Measurements from ENCODE around the gene TEPSIN. TPM values are rescaled to one million over a fixed set of nuclear protein-coding genes. Genes with fewer than 3 reads are reported as not detected.

Gene TEPSIN
- total RNA-seq, 1 donor from 2014 or later = 13.1 TPM

DNA sequence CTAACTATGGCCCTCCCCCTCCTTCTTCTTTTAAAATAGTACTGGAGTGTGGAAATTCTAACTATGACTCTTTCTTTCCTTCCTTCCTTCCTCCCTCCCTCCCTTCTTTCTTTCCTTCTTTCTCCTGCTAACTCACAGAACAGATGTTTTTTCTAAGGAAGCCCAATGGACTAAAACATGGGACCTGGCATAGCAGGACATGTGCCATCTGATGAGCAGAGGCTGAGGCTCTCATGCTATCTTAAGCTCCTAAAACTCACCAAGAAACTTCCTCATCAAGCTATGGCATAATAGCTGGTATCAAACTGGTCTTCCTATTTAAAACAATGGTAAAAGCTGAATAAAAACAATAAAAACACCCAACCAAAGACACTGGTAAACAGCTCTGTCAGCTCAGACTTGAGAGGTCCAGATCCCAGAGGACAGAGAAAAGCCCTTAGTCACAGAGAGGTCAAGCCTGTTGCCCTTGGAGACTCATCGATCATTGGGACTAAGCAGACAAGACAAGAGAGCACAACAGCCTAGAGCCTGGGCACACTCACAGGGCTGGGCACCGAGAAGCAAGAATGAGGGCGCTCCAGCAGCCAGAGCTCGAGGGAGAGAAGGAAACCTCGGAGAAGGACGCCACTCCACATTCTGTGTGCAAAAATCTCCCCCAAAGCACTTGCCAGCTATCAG lies 28.7 kb upstream of the TEPSIN start:
- no peak for ATAC-seq

- no peak for ATAC-seq
These were observed 26.7 kb upstream of the TEPSIN start for GRCh38 chr17:81265576-81265975.

GRCh38 chr17:81264640-81265039 lies 25.8 kb upstream of the TEPSIN start:
- no peak for ATAC-seq

DNA sequence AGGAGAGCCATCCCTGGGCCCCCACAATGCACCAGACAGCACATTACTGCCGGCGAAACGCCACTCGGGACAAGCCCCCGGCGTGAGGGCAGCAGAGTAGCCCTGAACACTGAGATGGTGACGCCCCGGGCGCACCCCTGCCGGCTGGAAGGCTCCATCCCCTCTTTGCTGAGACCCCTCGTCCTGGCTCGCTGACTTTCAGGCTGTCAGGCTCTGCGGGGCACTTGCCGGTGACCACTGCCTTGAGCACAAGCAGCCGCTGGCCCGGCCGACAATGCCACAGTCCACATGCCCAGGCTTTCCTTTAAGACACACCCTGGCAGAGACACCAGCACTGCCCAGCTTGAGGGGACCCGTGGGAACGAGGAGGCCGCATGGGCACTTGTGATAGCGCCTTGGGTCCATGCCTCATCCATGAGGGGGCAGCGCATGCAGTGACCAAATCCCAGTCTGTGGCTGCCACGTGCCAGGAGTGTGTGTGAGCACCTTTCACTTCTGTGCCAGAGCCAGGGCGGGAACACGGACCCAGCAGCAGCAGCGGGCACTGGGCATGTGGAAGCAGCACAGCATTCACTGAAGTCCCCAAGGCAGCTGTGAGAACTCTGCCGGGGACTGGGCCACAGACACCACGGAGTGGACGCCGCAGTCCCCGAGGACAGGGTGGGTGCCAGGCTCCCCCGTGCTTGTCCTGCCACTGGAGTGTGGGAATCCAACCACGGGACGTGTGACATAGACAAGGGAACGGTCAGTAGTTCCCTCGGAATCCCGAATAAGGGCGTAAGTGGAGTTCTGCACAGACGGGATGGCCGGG lies 24.7 kb upstream of the TEPSIN start:
- ATAC-seq = no peak

DNA sequence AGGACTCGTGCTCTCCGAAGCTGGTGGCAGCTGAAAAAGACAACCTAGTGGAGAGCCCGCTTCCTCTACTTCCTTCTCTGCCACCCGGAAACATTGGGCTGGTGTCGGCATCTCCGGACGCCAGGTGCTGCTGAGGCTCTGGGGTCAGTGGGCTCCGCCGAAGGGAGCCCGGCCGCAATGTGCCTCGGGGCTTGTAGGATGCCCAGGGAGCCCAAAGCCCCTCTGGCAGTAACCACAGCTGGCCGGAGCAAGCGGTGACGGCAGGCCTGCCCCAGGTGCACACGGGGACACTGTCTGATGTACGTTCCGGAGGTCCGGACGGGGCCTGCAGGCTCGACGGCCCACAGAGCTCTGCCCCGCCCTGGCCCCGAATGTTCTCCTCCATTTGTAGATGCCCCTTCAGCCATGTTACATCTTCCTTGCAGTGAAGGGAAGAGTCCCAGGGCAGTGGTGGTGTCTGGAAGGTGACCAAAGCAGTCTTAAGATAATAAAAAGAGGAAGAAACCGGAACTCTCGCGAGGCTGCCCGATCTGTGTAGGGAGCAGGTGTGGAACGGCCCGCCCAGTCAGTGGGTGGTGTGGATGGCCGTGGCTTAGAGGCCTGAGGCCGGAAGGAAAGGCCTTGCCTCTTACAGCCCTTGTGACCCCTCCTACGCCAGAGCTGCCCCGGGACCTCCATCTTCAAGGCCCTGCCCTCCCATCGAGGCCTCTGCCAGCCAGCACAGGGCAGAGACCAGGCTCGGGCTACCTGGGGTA lies 22.9 kb upstream of the TEPSIN start:
- no peak for ATAC-seq

DNA sequence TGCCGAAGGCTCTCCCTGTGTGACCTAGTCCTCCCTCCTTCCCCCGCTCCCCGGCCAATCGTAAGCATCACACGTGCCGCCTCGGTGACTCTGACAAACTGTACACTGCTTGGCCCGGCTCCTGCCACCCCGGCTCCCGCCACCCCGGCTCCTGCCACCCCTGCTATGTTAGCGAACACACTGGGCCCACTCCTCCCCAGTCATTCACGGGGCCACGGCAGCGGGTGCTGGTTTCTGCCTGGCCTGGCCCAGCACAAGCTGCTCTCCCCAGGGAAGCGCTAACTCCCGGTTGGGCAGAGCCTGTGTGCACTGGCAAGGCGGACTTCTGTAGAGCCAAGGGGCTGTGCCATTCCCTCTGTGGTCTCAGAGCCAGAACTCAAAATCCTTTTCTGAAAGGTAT lies 22.2 kb upstream of the TEPSIN start:
- no peak for ATAC-seq

DNA sequence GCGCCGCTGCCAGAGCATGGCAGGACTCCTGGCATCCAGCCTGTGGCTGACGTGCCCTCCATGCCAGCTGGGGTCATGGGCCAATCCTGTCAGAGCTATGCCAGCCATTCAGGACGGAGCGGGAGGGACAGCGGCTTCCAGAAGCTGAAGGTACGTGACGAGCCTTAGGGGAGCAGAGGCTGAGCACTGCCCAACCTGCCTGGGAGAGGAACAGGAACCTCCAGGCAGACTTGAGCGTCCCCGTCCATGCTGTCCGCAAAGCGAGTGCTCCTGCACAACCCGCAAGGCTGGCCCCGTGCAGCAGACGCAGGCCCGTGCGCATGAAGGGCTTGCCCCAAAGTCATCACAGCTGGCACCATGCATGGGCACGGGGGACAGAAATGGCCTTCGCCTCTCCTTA lies 21.8 kb upstream of the TEPSIN start:
- ATAC-seq = no peak

GRCh38 chr17:81260171-81260570 lies 21.3 kb upstream of the TEPSIN start:
- no peak for ATAC-seq

GRCh38 chr17:81259058-81259605 lies 20.3 kb upstream of the TEPSIN start:
- no peak for ATAC-seq

GRCh38 chr17:81258292-81258691 lies 19.4 kb upstream of the TEPSIN start:
- ATAC-seq = no peak

GRCh38 chr17:81257533-81257932 lies 18.7 kb upstream of the TEPSIN start:
- ATAC-seq = no peak

DNA sequence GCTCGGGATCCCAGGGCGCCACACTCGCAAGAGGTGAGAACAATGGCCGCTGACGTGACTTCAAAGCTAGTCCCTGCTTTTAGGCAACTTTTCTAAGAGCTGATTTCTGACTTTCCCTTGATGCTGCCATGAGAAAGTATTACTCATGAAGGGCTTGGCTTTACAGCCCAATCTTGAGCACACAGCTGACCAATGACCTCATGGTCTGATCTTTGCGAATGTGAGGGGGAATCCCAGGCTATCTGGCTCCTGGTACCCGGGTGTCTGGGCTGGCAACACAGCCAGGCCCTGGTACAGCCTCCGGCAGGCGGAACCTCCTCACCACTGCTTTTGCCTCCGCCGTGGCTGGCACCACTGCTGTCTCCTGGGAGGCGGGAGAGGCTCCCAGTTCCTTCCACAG lies 17.8 kb upstream of the TEPSIN start:
- no peak for ATAC-seq

GRCh38 chr17:81254955-81255717 lies 16.3 kb upstream of the TEPSIN start:
- ATAC-seq = peak; percentile 63

GRCh38 chr17:81253358-81254131 lies 14.7 kb upstream of the TEPSIN start:
- ATAC-seq = peak; percentile 35

DNA sequence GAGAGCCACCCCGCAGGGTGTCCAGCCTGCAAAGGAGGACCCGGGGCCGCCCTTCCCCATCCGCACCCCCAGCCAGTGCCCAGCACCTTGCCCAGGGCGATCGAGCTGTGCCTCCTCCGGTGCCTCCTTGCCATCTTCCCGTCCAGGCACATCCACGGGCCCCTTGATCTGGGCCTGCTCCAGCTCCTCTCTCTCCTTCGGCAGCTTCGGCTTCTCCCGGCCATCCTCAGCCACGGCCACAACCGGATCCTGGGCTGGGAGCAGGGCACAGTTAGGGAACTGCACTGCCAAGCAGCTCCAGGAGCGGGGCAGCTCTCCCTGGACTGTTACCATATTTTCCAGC lies 14.1 kb upstream of the TEPSIN start:
- no peak for ATAC-seq

- no peak for ATAC-seq
These were observed 13.6 kb upstream of the TEPSIN start for GRCh38 chr17:81252326-81252986.

GRCh38 chr17:81251709-81252301 lies 12.9 kb upstream of the TEPSIN start:
- no peak for ATAC-seq

DNA sequence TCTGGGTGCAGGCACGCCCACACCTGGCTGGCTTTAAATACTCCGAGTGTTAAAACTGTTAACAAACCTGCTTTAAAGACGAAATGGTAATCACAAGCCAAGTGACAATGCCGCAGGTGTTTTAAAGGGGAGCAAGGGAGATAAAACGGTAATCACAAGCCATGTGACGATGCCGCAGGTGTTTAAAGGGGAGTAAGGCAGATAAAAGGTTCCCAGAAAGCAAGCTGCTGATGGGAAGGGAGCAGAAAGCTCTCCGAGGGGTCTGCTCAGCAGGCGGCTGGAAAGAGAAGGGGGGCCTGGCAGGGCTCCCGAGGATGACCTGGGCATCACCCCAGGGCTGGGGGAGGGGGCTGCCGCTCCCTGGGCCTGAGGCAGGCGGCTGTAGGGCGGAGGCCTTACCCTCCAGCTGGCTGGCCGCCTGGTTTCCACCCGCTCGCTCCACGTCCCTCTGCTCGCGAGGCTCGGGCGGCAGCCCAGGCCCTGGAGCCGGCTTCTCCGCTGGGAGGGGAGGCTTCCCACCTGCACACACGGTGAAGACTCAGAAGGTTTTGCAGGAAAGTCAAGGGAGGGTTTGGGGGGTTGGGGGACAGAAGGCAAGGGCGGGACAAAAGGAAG lies 12.3 kb upstream of the TEPSIN start:
- ATAC-seq = no peak

GRCh38 chr17:81250286-81251093 lies 11.6 kb upstream of the TEPSIN start:
- ATAC-seq = no peak

Data from esophagus mucosa (tissue), 1 donor.